Lower leg skin (tissue), 3 donors: Measurements from ENCODE around the gene KCNJ10.

Source experiments
- POLR2A ChIP-seq, 2 donors: fragments of 450-650 bp; IDR thresholded peaks; one replicate each; pipeline ENCODE4 v1.6.1; 2016 to 2017; ENCODE audit warnings: antibody characterized with exemption in 2 of 2, mild to moderate bottlenecking in 1 of 2, moderate library complexity in 1 of 2
- TF ChIP-seq, protein P1 (sequence below), 3 donors: fragments of 450-650 bp; IDR thresholded peaks; one replicate each; pipeline ENCODE4 v1.5.1; 2016; ENCODE audit warnings: antibody characterized with exemption in 3 of 3, mild to moderate bottlenecking in 3 of 3, moderate library complexity in 2 of 3

DNA sequence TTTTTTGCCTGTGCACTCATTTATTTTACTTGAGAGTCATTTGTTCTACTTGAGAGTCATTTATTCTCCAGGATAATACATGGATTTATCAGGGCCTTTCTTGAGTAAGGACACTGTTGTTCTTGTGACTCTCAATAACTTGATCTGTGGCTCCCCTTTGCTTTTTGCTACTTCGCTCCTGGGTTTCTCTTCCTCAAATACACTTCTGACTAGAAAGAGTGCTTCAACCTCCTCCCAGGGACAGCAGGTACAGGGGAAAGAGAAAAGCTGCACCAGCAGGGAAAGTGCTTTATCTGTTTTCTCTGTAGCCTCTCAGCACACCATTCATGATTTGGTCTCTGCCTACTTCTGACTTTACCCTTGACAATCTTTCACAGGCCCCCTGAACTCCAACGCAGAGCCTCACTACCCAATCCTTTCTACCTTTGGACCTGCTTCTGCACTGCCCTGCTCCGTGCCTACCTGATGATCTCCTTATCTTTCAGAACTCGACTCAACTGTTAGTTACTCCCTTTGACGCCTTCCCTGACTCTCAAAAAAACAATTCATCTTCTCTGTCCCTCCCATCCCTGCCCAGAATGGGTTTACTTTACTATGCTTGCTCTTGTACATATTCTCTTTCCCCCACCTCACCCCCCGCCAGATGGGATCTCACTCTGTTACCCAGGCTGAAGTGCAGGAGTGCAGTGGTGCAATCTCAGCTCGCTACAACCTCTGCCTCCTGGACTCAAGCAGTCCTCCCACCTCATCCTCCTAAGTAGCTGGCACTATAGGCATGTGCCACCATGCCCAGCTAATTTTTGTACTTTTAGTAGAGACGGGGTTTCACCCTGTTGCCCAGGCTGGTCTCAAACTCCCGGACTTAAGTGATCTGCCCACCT lies 22.6 kb downstream of the KCNJ10 start:
- TF ChIP-seq, protein P1, sequence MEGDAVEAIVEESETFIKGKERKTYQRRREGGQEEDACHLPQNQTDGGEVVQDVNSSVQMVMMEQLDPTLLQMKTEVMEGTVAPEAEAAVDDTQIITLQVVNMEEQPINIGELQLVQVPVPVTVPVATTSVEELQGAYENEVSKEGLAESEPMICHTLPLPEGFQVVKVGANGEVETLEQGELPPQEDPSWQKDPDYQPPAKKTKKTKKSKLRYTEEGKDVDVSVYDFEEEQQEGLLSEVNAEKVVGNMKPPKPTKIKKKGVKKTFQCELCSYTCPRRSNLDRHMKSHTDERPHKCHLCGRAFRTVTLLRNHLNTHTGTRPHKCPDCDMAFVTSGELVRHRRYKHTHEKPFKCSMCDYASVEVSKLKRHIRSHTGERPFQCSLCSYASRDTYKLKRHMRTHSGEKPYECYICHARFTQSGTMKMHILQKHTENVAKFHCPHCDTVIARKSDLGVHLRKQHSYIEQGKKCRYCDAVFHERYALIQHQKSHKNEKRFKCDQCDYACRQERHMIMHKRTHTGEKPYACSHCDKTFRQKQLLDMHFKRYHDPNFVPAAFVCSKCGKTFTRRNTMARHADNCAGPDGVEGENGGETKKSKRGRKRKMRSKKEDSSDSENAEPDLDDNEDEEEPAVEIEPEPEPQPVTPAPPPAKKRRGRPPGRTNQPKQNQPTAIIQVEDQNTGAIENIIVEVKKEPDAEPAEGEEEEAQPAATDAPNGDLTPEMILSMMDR (IDR thresholded peaks at IDR 0.05), result no peak
- TF ChIP-seq POLR2A (IDR thresholded peaks at IDR 0.05), result no peak
